GM21529 (cell line): ENCODE measurements around the gene BMP15.
A peak's percentile ranks its signal among the peaks of the same experiment; 100 is the strongest.

Experiments
- ATAC-seq: cut with Tn5 transposase; IDR thresholded peaks from one replicate; pipeline ENCODE4 v1.9.1; 2021; ENCODE audit not compliant: unreplicated experiment

The BMP15 gene

GRCh38 chrX:50910685-50911176 is at the start of gene BMP15:
TSS of gene BMP15 (plus strand) at chrX:50910735. CDS start at chrX:50910784, 49 bp downstream.
- ATAC-seq = no peak

GRCh38 chrX:50863471-50863870 is 47.1 kb upstream of the BMP15 start:
- ATAC-seq = no peak

- no peak for ATAC-seq
Measured at GRCh38 chrX:50865311-50865710, 45.2 kb upstream of the BMP15 start.

- no peak for ATAC-seq
Measured at GRCh38 chrX:50871922-50872453, 38.5 kb upstream of the BMP15 start.

GRCh38 chrX:50874876-50875275 is 35.7 kb upstream of the BMP15 start:
- no peak for ATAC-seq

GRCh38 chrX:50876551-50876950 is 34.0 kb upstream of the BMP15 start:
- no peak for ATAC-seq

GRCh38 chrX:50877310-50877709 is 33.2 kb upstream of the BMP15 start:
- ATAC-seq = no peak

GRCh38 chrX:50881028-50881427 is 29.5 kb upstream of the BMP15 start:
- no peak for ATAC-seq

GRCh38 chrX:50888884-50889283 is 21.7 kb upstream of the BMP15 start:
- ATAC-seq = no peak

GRCh38 chrX:50889582-50889981 is 21.0 kb upstream of the BMP15 start:
- no peak for ATAC-seq

GRCh38 chrX:50893047-50893446 is 17.5 kb upstream of the BMP15 start:
- no peak for ATAC-seq

- no peak for ATAC-seq
Measured at GRCh38 chrX:50893466-50893865, 17.1 kb upstream of the BMP15 start.

GRCh38 chrX:50905334-50905733 is 5.2 kb upstream of the BMP15 start:
- no peak for ATAC-seq

- no peak for ATAC-seq
Measured at GRCh38 chrX:50913520-50913919, 3.0 kb downstream of the BMP15 start.

GRCh38 chrX:50920132-50920531 is 9.6 kb downstream of the BMP15 start:
- no peak for ATAC-seq

- ATAC-seq = no peak
Measured at GRCh38 chrX:50927127-50927526, 16.6 kb downstream of the BMP15 start.

GRCh38 chrX:50941638-50942037 is 31.1 kb downstream of the BMP15 start:
- ATAC-seq = peak; percentile 56

- ATAC-seq = no peak
Measured at GRCh38 chrX:50942471-50942870, 31.9 kb downstream of the BMP15 start.

GRCh38 chrX:50952406-50952805 is 41.9 kb downstream of the BMP15 start:
- ATAC-seq = no peak

- no peak for ATAC-seq
Measured at GRCh38 chrX:50953832-50954231, 43.3 kb downstream of the BMP15 start.

- ATAC-seq = no peak
Measured at GRCh38 chrX:50962156-50962555, 51.6 kb downstream of the BMP15 start.

- no peak for ATAC-seq
Measured at GRCh38 chrX:50963842-50964241, 53.3 kb downstream of the BMP15 start.
